HT1080 (cell line): ENCODE results near the gene RTKN2. TPM values are rescaled to one million over a fixed set of nuclear protein-coding genes. Genes with fewer than 3 reads are reported as not detected.
"Not testable (repeated sequence)": the region's sequence is repeated elsewhere in the genome, so short reads cannot be mapped to it uniquely, and the experiment has no call there.

ENCODE experiments used
- DNase-seq: peaks from one replicate; pipeline ENCODE4 v3.0.0-alpha.2; 2015; ENCODE audit warnings: low read depth
- polyA plus RNA-seq, 2 experiments: library from polyadenylated mRNA; depleted of rRNA; stranded (reverse); fragments of >200 nt; gene quantifications; 2 replicates each; pipeline ENCODE4 v1.2.3, GENCODE V29; 2015
- total RNA-seq: library from RNA; depleted of rRNA; stranded (reverse); fragments of >200 nt; shearing (Covaris generic); gene quantifications from 2 replicates; pipeline ENCODE4 v1.2.3, GENCODE V29; 2014; rRNA removed

The RTKN2 gene, protein sequence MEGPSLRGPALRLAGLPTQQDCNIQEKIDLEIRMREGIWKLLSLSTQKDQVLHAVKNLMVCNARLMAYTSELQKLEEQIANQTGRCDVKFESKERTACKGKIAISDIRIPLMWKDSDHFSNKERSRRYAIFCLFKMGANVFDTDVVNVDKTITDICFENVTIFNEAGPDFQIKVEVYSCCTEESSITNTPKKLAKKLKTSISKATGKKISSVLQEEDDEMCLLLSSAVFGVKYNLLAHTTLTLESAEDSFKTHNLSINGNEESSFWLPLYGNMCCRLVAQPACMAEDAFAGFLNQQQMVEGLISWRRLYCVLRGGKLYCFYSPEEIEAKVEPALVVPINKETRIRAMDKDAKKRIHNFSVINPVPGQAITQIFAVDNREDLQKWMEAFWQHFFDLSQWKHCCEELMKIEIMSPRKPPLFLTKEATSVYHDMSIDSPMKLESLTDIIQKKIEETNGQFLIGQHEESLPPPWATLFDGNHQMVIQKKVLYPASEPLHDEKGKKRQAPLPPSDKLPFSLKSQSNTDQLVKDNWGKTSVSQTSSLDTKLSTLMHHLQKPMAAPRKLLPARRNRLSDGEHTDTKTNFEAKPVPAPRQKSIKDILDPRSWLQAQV
- 6.2 and 6.5 TPM in 2 replicates for total RNA-seq
- polyA plus RNA-seq (2015; cell fraction: cytosol; rRNA removed) = 3.5 and 3.7 TPM in 2 replicates
- 5.0 and 5.2 TPM in 2 replicates for polyA plus RNA-seq (2015; cell fraction: nucleus; rRNA removed)

DNA sequence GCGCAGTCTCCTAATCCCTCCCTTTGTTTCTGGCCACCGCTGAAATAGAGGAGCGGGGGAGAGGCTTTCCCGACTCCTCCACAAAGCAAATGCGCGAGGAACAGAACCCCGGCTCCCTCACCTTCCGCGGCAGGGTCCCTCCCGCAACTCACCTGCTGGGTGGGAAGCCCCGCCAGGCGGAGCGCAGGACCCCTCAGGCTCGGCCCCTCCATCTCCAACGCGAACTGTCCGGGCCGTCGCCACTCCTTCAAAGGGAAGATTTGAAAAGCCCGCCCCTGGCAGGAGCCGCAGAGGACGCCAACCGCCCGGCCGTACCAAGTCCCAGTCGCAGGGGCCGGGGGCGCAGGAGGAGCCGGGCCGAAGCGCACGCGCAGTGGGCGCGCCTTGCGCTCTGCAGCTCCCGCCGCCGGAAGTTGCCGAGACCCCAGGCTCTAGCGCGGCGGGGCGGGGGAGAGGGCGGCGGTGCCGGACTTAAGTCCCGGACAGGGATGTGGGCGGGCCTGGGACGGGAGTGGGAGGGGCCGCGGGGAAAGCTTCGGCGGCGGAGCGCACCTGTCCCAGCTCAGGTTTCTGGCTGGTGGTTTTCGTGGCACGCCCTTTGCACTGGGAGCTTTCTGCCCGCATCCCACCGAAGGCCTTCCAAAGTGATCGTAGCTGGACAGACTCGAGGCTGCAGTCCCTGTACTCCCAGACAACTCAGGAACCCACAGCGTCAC, at the start of gene RTKN2:
Gene RTKN2 (minus strand): TSS at position 446 of the 716 bp plus-strand sequence. CDS start 234 bp downstream, at position 212.
- DNase-seq = peak; percentile 81

DNA sequence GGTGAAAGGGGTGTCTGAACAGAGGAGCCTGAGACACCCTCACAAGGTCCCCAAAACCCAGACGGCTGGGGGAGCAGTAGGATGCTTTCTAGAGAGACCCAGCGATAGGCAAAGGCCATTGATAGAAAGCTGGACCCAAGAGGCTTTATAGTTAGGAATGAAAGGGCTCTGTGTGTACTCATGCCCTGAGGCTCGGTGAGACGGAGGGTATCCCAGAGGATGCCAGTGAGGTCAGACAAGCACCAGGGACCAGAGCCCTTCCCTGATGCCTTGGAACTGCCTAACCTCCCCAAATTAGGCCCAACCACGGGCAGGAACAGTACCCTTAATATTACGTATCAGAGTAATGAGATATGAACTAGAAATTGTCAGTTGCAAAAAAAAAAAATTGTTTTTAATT, 48.6 kb upstream of the RTKN2 start:
- DNase-seq = no peak

DNA sequence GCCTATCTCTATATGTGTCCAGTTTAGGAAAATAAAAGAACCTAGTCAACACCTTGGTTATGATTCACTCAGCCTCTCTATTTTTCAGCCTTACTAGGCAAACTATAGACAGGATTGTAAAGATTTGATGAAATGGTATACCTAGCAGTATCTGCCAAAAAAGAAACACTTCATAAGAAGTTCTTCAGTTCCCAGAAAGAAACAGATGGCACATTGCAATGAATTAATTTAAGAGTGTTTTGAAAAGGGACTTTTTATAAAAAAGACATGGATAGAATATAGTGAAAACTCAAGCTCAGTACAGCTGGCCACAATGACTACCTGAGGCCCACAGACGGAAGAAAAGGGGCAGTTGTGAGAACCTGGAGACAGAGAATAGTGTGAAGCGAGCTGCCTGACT, 40.6 kb upstream of the RTKN2 start:
- DNase-seq = no peak

GRCh38 chr10:62308101-62308500, 39.5 kb upstream of the RTKN2 start:
- DNase-seq = no peak

GRCh38 chr10:62307635-62308034, 39.0 kb upstream of the RTKN2 start:
- DNase-seq = no peak

- no peak for DNase-seq
Observed at GRCh38 chr10:62306663-62307062, 38.0 kb upstream of the RTKN2 start.

DNA sequence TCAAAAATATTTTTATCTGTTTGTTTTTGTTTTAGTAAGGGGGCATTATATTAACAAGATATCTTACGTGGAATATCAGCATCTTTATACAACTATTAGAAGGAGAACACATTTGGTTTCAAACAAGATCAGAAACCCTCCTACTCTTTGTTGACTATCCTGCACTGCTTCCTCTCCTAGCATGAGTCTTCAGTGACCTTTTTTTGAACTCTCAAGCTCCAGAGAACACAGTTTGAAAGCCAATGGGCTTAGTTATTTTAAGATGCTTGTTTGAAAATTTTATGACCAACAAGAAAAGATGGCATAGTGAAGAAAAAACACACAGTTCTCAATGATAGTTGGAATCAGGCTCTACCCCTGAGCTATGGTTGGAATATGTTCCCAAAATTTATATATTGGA, 37.2 kb upstream of the RTKN2 start:
- DNase-seq = no peak

DNA sequence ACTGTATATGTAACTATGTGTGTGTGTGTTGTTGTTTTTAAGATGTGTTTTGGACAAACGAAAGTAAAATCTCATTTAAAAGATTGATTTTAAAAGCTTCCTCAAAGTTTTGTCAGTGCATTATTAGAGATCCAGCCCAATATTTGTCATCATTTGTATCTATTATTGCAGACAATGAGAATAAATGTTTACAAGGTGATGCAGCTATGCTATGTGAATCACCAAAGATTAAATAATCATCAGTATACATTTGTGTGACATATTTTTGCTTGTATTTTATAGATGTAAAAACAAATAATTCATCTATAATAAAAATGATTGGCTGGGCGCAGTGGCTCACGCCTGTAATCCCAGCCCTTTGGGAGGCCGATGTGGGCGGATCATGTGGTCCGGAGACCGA, 35.3 kb upstream of the RTKN2 start:
- no peak for DNase-seq

- DNase-seq = no peak
Observed at GRCh38 chr10:62302760-62303159, 34.1 kb upstream of the RTKN2 start.

GRCh38 chr10:62297857-62298256, 29.2 kb upstream of the RTKN2 start:
- no peak for DNase-seq

DNA sequence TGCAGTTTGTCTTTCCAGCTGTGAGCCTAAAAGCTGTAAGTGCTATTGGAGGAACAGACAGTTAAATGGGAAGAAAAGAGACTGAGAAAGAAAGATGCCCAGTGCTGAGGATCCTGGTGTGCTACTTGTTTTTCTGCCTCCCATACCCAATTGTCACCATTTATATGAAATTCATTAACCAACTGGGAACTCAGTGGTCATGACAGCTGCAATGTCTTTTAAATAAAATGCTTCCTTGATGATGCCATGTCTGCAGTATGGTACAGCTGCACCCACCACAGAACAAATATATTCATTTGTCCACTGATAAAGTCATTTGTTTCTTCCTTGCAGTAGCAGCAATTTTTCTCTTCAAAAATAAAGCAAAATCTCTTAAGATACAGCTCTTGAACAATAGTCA, 15.6 kb upstream of the RTKN2 start:
- DNase-seq = no peak

DNA sequence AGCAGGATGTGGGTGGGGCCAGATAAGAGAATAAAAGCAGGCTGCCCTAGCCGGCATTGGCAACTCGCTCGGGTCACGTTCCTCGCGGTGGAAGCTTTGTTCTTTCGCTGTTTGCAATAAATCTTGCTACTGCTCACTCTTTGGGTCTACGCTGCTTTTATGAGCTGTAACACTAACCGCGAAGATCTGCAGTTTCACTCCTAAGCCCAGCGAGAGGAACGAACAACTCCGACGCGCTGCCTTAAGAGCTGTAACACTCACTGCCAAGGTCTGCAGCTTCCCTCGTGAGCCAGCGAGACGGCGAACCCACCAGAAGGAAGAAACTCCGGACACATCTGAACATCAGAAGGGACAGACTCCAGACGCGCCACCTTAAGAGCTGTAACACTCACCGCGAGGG, 12.7 kb upstream of the RTKN2 start:
- not testable (repeated sequence) for DNase-seq

DNA sequence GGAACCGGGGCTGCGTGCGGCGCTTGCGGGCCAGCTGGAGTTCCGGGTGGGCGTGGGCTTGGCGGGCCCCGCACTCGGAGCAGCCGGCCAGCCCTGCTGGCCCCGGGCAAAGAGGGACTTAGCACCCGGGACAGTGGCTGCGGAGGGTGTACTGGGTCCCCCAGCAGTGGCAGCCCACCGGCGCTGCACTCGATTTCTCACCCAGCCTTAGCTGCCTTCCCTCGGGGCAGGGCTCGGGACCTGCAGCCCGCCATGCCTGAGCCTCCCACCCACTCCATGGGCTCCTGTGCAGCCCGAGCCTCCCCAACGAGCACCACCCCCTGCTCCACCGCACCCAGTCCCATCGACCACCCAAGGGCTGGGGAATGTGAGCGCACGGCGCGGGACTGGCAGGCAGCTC, 11.7 kb upstream of the RTKN2 start:
- DNase-seq = not testable (repeated sequence)

DNA sequence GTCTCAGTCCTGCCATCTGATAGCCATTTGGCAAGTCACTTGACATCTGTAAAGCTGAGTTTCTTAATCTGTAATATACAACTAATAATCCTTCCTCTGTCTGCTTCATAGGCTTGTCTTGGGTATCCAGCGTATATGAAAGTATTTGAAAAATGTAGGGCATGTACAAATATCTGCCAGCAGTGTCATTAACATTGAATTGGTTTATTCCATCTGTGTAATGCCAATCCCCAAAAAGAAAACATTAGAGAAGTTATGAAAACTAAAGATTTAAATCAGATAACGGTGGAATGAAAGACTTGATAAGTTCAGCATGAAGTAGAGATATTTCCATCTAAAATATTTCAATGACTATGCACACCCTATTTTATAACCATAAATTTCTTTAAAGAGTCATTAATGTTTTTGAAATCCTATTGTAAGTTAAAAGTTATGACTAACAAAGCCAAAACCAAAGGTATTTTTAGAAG, 9.8 kb upstream of the RTKN2 start:
- DNase-seq = no peak

DNA sequence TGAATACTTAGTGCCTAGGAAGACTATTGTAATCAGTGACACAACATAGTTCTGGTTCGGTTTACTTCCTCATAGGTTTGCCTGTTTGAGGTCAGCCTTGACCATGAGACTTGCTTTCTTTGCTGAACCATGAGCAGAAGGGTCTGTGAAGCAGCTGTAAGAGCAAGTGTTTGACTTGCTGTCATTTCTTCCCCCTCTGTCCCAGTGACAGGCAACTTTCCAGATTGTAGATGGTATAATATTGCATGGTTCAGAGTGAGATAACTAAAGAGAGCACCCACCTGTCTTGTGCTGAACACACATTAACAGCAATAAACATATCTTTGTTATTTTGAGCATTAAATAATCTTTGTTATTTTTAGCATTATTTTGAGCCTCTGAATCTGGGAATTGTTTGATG, 9.3 kb upstream of the RTKN2 start:
- DNase-seq = no peak

- DNase-seq = no peak
Observed at GRCh38 chr10:62270020-62270419, 1.4 kb upstream of the RTKN2 start.

DNA sequence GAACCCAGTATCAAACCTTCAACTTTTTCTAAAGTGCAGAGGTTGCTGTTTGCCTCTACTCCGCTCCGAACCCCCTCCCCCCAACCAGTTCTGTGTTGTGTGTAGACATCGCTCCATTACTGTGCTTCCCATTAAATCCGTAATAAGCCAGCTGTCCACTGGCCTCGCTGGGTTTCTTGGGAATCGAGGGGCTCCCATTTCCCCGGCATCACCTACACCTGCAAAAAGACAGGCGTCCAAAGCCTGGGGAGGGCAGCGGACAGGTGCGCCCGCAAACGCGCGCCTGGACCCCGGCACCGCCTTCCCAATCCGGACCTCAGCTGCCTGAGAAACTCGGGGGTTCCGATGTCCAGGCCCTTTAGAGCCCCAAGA, 631 bp downstream of the RTKN2 start:
- no peak for DNase-seq

- no peak for DNase-seq
Observed at GRCh38 chr10:62266611-62267010, 2.0 kb downstream of the RTKN2 start.

DNA sequence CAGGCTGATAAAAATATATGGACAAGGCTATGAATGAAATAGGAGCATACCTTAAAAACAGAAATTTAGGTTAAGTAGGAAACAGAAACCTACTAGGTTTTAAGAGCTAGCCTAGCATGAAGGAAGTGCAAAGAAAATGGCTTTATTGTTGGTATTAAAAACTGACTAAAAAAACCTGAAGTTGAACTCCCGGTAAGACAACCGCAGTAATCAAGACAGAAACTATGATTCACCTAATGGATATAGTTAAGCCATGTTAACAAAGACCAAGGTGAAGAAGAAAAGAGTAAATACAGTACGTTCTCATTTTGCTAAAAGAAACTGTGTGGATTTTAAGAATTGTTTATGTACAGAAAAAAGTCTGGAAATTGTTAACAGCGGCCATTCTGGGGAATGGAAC, 2.5 kb downstream of the RTKN2 start:
- no peak for DNase-seq

GRCh38 chr10:62264702-62265436, 3.8 kb downstream of the RTKN2 start:
- DNase-seq = peak; percentile 94

DNA sequence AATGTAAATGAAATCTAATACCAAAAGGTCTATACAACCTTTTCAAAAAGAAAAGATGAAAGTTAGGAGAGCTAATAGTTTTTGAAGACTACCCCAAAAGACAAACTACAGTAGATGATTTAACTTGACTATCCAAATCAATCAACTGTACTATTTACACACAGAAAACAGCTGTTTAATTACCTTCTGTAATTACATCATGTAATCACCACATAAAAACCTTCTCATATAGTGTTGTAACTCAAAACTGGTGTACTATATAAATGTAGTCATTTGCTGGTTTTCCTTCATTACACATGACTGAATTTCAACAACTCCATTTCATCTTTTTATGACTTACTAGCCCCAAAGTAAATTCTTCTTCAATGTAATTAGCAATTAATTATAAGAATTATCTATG, 4.5 kb downstream of the RTKN2 start:
- DNase-seq = no peak
